ENCODE results near the gene KAT6B. TPM values are rescaled to one million over a fixed set of nuclear protein-coding genes. Genes with fewer than 3 reads are reported as not detected.

The KAT6B gene
- total and polyA plus RNA-seq, 2 of the 8 experiments (the other 6 are each of a cell fraction or from before 2014, with no cell fraction given), result 7.3 to 30.8 TPM

- TF ChIP-seq CTBP2 (IDR thresholded peaks at IDR 0.05; ENCODE audit: borderline replicate concordance, insufficient read depth, insufficient read length, low read length) (no peak), HDAC6 (IDR thresholded peaks at IDR 0.05; ENCODE audit: low read depth, low read length) (no peak), RNF2 (IDR thresholded peaks at IDR 0.05; ENCODE audit: borderline replicate concordance, low read depth, low read length, missing control alignments, poor library complexity, severe bottlenecking) (no peak)
These were observed 176.7 kb downstream of the KAT6B start (continued) for GRCh38 chr10:75002967-75003594.

Data from H1 (cell line).